Heart left ventricle (tissue), 16 donors: ENCODE data around the gene ARID5B. TPM values are rescaled to one million over a fixed set of nuclear protein-coding genes. Genes with fewer than 3 reads are reported as not detected.

Experiments
- ATAC-seq, 4 donors: fragments of 200-7000 bp; cut with Tn5 transposase; one replicate each; pipeline ENCODE4 v1.9.1; 2020 to 2022; ENCODE audit warnings: moderate library complexity in 4 of 4, mild to moderate bottlenecking in 3 of 4, moderate number of reproducible peaks in 1 of 4
- DNase-seq, 5 donors: peaks; one replicate each; pipeline ENCODE4 v3.0.0-alpha.2; 2020
- H3K27ac ChIP-seq, 12 donors: fragments of 200-600 bp; sonication (generic) in 4 of 12; one replicate each; pipeline versions ENCODE4 v1.5.0 to v1.8.0; 2016 to 2022; ENCODE audit warnings: mild to moderate bottlenecking in 2 of 12
- H3K27me3 ChIP-seq, 9 donors: fragments of 200-600 bp; sonication (generic) in 2 of 9; one replicate each; pipeline versions ENCODE4 v1.5.1 to v1.8.0; 2016 to 2022; ENCODE audit warnings: mild to moderate bottlenecking in 3 of 9
- H3K36me3 ChIP-seq, 9 donors: fragments of 200-600 bp; sonication (generic) in 2 of 9; one replicate each; pipeline versions ENCODE4 v1.5.0 to v1.8.0; 2018 to 2022; ENCODE audit warnings: mild to moderate bottlenecking in 2 of 9
- H3K4me1 ChIP-seq, 12 donors: fragments of 200-600 bp; sonication (generic) in 4 of 12; one replicate each; pipeline versions ENCODE4 v1.5.0 to v1.8.0; 2016 to 2022; ENCODE audit warnings: mild to moderate bottlenecking in 3 of 12
- H3K4me3 ChIP-seq, 12 donors: fragments of 200-600 bp; sonication (generic) in 4 of 12; one replicate each; pipeline versions ENCODE4 v1.5.0 to v1.8.0; 2017 to 2022; ENCODE audit warnings: mild to moderate bottlenecking in 9 of 12, moderate library complexity in 4 of 12
- H3K9me3 ChIP-seq, 12 donors: fragments of 200-600 bp; sonication (generic) in 4 of 12; one replicate each; pipeline versions ENCODE4 v1.5.0 to v1.8.0; 2016 to 2022; ENCODE audit warnings: mild to moderate bottlenecking in 1 of 12
- POLR2A ChIP-seq, 2 donors: fragments of 450-650 bp; IDR thresholded peaks; one replicate each; pipeline ENCODE4 v1.6.1; 2017; ENCODE audit warnings: antibody characterized with exemption in 2 of 2, mild to moderate bottlenecking in 2 of 2, moderate library complexity in 2 of 2
- WGBS, 4 donors: extraction: QIAGEN DNeasy Blood & Tissue Kit in 2 of 4; methylation state at CpG; one replicate each; pipeline versions ENCODE4 v1.1.5 to v1.1.7; 2013 to 2018; 5-methylcytosine and 5-hydroxymethylcytosine counted together
- intact Hi-C, 10 donors: fragments of 100-400 bp; cut with DNase I; formaldehyde crosslinking; loops; one replicate each; pipeline versions ENCODE4 v1.11.1 to v1.14.2; 2022
- polyA plus RNA-seq, 2 donors: library from polyadenylated mRNA; stranded (reverse); fragments of 200-250 nt; gene quantifications; one replicate each; pipeline ENCODE4 v1.2.3, GENCODE V29; 2013
- total RNA-seq, 9 donors: library from RNA; depleted of rRNA in 2 of 9; stranded (reverse); fragments of >200 nt in 2 of 9; fragmentation: NEBNext Ultra II Directional in 3 of 9; extraction: Animal tissue kit (Norgen Biotek cat#: 25700) in 3 of 9; gene quantifications; one replicate each; pipeline versions ENCODE4 v1.1.0 to v1.2.4, GENCODE V29; 2016 to 2023
- TF ChIP-seq, protein P1 (sequence below), 12 donors: fragments of 200-600 bp; sonication (generic) in 4 of 12; IDR thresholded peaks; one replicate each; pipeline versions ENCODE4 v1.5.0 to v1.8.0; 2018 to 2022; ENCODE audit warnings: antibody characterized with exemption in 12 of 12, mild to moderate bottlenecking in 5 of 12
- donor health status: ischemic (EF 13 %, LVEDD 7.1; RV severe dilation, severe dysfunction).
- donor health status: healthy with polysubstance abuse.
- donor health status: DM: no; HTN: yes; CAD: no.
- donor health status: DM: no; HTN: no; CAD: no.
- donor health status: ischemic (EF 25% LVEDD 6.9; RV normal size, moderate dysfunction).
- donor health status: ischemic (EF 25% LVEDD 5.7; RV mildly dilated, moderate dysfunction).
- donor health status: healthy.
- donor health status: DM: yes; HTN: yes; CAD: no.
- donor health status: ischemic (EF 35%, LVEDD 5.7; RV mildly dilated, moderate dysfunction).
- donor health status: nonischemic (EF 11% LVEDD 7.7; RV severe dilation, severe dysfunction).
- donor health status: DM: yes; HTN: yes; CAD: no.
- donor health status: PGD.
- donor health status: ischemic (EF 29% LVEDD 5.4; RV normal size, mild dysfunction).
- donor health status: nonischemic (EF 23%, LVEDD 6.1; RV moderate dilation, normal function).

The ARID5B gene
- total and polyA plus RNA-seq, 11 donors = 4.5 to 45.5 (median 26.6) TPM

DNA sequence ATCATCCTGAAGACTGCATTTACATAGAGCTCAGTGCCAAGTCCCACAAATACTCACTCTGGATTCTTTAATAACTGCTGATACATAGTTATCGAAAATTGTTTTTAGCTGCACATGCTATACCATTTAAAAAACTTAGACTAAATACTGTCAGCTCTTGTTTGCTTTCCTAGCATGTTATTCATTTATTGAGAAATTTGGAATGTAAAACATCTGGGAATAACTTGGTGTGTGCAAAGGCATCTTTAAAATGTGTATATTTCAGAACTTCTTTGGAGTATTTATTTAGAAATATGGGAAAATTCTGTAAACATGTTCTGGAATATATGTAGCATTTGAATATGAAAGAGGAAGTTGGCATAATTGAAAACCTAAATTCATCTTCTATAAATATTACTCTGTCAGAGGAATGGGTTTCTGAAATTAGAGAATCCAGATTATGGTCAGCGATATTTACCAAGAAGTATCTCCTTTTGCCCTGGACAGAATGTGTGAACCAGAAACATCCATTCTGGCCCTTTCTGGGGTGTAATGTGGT is 119.7 kb downstream of the ARID5B start:
- WGBS, 4 donors = 83 to 91% (median 84%) methylated on average over 2 of the region's 2 CpGs
- Histone ChIP-seq H3K27me3 (no peaks in the 10 kb centered on the region), H3K9me3 (peaks cover 0 to 7% (median 0%) of the 10 kb centered on the region in 12 donors), H3K4me3 (no peak overlapping the region), H3K4me1 (peaks cover 0 to 81% (median 37%) of the 10 kb centered on the region in 12 donors), H3K27ac (peak overlapping the region in 5 of 12 donors; percentile 10 to 74 (median 62)), H3K36me3 (no peaks in the 10 kb centered on the region)
- ATAC-seq (no peak), DNase-seq (no peak)
- intact Hi-C loops = no loop called here
- TF ChIP-seq POLR2A (IDR thresholded peaks at IDR 0.05) = no peak
- TF ChIP-seq, protein P1, sequence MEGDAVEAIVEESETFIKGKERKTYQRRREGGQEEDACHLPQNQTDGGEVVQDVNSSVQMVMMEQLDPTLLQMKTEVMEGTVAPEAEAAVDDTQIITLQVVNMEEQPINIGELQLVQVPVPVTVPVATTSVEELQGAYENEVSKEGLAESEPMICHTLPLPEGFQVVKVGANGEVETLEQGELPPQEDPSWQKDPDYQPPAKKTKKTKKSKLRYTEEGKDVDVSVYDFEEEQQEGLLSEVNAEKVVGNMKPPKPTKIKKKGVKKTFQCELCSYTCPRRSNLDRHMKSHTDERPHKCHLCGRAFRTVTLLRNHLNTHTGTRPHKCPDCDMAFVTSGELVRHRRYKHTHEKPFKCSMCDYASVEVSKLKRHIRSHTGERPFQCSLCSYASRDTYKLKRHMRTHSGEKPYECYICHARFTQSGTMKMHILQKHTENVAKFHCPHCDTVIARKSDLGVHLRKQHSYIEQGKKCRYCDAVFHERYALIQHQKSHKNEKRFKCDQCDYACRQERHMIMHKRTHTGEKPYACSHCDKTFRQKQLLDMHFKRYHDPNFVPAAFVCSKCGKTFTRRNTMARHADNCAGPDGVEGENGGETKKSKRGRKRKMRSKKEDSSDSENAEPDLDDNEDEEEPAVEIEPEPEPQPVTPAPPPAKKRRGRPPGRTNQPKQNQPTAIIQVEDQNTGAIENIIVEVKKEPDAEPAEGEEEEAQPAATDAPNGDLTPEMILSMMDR (IDR thresholded peaks at IDR 0.05) = no peak

DNA sequence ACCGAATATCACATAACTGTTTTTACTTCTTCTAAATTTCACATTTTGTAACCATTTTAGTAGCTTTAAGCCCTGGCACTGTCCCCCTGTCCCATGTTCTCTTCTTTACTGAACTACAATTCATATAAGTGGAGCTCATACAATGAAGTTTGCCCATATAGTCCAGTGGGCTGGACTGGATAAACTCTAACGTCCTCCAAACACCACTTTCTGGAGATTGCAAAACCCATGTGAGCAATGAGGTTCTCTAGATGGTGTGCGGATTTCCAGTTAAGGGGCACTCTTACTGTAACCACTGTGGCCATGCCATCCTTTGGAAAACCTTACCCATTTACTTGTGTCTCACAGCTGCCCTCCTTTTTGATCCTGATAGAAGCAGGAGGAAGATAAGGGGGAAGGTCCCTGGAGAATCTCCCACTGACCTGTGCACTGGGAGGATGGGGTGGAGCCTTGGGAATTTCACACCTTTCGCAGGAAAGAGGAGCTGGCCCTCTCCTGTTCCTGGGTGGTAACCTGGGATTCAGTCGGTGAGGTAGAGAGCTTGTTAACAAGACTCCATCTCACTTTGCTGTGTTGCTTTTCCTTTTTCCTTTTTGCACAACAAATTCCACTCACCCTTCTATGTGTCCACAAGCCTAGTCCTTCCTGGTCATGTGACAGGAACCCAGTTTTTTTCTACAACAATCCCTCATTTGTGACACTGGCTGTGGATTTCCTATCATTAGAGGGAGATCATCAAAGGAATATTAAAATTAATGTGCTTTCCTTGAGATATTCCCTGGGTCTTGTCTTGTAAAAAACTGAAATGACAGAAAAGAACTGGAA is 120.7 kb downstream of the ARID5B start:
- no peak overlapping the region for H3K4me3 ChIP-seq
- DNase-seq (no peak), ATAC-seq (no peak)
- H3K27me3 ChIP-seq = no peaks in the 10 kb centered on the region
- WGBS, 4 donors = 81 to 86% (median 84%) methylated on average over 5 of the region's 5 CpGs
- H3K27ac ChIP-seq = no peak overlapping the region
- H3K4me1 ChIP-seq = peaks cover 0 to 75% (median 31%) of the 10 kb centered on the region in 12 donors
- intact Hi-C loops = no loop called here
- no peaks in the 10 kb centered on the region for H3K36me3 ChIP-seq
- TF ChIP-seq, protein P1 (IDR thresholded peaks at IDR 0.05) = no peak
- no peak for TF ChIP-seq POLR2A (IDR thresholded peaks at IDR 0.05)
- H3K9me3 ChIP-seq = peaks cover 0 to 7% (median 0%) of the 10 kb centered on the region in 12 donors

DNA sequence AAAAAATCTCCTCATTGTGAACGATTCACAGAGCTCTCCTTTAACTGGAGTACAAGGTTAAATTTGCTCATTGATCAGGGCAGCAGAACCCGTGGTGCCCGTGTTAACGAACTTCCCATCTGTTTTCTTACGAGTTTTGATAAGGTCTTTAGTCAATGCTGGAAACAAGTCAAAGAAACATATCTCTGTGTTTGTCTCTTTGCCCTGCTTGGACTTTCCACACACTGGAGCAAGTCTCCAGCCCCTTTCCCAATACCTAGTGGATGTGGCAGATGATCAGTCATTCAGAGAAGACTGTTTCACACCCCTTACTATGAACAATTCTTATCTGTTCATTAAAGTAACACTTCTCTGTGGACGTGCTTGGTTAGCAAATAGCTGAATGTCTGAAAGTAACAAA is 121.3 kb downstream of the ARID5B start:
- WGBS, 4 donors = 52 to 67% (median 65%) methylated on average over 6 of the region's 6 CpGs
- H3K4me3 ChIP-seq = no peak overlapping the region
- peaks cover 0 to 7% (median 0%) of the 10 kb centered on the region in 12 donors for H3K9me3 ChIP-seq
- ATAC-seq (no peak), DNase-seq (no peak)
- no peaks in the 10 kb centered on the region for H3K27me3 ChIP-seq
- intact Hi-C loops = no loop called here
- no peaks in the 10 kb centered on the region for H3K36me3 ChIP-seq
- no peak overlapping the region for H3K27ac ChIP-seq
- TF ChIP-seq POLR2A (IDR thresholded peaks at IDR 0.05) = no peak
- TF ChIP-seq, protein P1 (IDR thresholded peaks at IDR 0.05) = no peak
- peaks cover 0 to 69% (median 28%) of the 10 kb centered on the region in 12 donors for H3K4me1 ChIP-seq

DNA sequence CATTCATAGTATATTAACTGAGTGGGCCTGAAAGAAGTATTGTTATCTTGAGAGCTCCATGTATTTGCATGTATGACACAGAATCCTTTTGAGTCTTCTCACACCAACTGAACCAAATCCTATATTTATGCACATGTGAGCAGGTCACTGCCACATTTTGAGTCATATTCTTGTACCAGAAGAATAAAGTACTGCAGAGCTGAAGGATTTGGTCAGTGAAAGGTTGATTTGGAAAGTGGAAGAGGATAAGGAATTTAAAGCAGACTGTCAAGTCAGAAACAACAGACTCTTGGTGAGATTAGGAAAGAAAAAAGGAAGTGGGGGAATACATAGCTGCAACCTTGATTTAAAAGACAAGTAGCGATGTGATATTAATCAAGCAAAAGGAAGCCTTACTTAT is 121.8 kb downstream of the ARID5B start:
- Histone ChIP-seq H3K4me1 (peaks cover 0 to 64% (median 26%) of the 10 kb centered on the region in 12 donors), H3K27me3 (no peaks in the 10 kb centered on the region), H3K4me3 (no peak overlapping the region), H3K27ac (no peak overlapping the region), H3K36me3 (no peaks in the 10 kb centered on the region), H3K9me3 (peaks cover 0 to 7% (median 0%) of the 10 kb centered on the region in 12 donors)
- WGBS, 4 donors = 93 to 97% (median 95%) methylated on average over 1 of the region's 1 CpG
- TF ChIP-seq, protein P1 (IDR thresholded peaks at IDR 0.05) = no peak
- TF ChIP-seq POLR2A (IDR thresholded peaks at IDR 0.05) = no peak
- no peak for ATAC-seq
- no peak for DNase-seq
- intact Hi-C loops = no loop called here
